IMR-90 (cell line): ENCODE data around the gene CPOX. TPM values are rescaled to one million over a fixed set of nuclear protein-coding genes. Genes with fewer than 3 reads are reported as not detected.

Source experiments
- BHLHE40 ChIP-seq: fragments of 150-350 bp; IDR thresholded peaks from 2 replicates; pipeline ENCODE4 v1.6.1; 2016; ENCODE audit warnings: mild to moderate bottlenecking, low read depth, low read length
- CTCF ChIP-seq: conservative IDR thresholded peaks from 2 replicates; pipeline ENCODE4 v1.5.1; 2012; ENCODE audit warnings: mild to moderate bottlenecking, low read depth, low read length, improper control_type of control experiment
- MXI1 ChIP-seq: IDR thresholded peaks from 2 replicates; pipeline ENCODE4 v1.6.1; 2012; ENCODE audit warnings: low read depth, mild to moderate bottlenecking, low read length, moderate library complexity, borderline replicate concordance
- USF2 ChIP-seq: fragments of 150-350 bp; IDR thresholded peaks from 2 replicates; pipeline ENCODE4 v1.6.1; 2017; ENCODE audit warnings: mild to moderate bottlenecking, antibody characterized with exemption, low read length, low read depth
- polyA plus RNA-seq, 3 experiments: library from polyadenylated mRNA; depleted of rRNA; stranded (reverse); fragments of >200 nt; gene quantifications; 2 replicates each; pipeline ENCODE4 v1.2.3, GENCODE V29; 2012; ENCODE audit warnings: low replicate concordance in 1 of 3
- total RNA-seq: library from RNA; depleted of rRNA; stranded (reverse); fragments of >200 nt; gene quantifications from 2 replicates; pipeline ENCODE4 v1.2.3, GENCODE V29; 2012

Gene CPOX
- total and polyA plus RNA-seq, 2 of the 4 experiments (the other 2 are of a cell fraction) = 14.5 to 19.4 TPM

GRCh38 chr3:98589331-98590036, 3.9 kb downstream of the CPOX start (continued):
- TF ChIP-seq USF2 (no peak), BHLHE40 (no peak), MXI1 (no peak), CTCF (no peak)
